ENCODE data around the gene SARDH. TPM values are rescaled to one million over a fixed set of nuclear protein-coding genes. Genes with fewer than 3 reads are reported as not detected.

Gene SARDH
- total RNA-seq, 3 donors from 2014 or later: 0.23 to 2.1 (median 0.46) TPM

DNA sequence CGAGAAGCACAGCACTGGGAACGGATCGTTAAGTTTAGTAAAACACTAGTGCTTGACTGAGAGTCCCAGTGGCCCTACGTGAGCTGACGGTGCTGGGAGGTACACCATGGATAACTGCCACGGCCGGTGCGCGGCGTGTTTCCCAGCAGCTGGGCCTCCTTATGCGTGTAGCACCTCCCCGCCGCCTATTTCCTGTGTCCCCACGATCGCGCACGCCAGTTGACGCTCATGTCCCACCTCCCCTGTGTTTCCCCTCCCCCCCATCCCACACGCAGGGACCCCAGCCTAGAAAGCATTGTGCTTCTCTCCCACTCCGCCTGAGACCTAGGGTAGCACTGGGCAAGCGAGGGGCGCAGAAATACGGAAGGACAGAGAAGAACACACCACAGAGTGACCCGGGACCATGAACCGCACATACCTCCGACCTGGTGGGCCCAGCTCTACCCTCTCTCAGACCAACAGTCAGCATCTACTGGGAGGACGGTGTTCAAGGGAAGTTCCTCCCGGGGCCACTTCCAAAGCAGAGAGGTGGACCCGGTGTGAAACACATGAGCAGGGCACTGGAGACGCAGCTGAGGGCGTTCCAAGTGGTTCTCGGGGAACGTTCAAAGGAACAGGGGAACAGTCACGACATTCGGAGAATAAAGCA lies 56.4 kb downstream of the SARDH start:
- Histone ChIP-seq H3K4me1 (ENCODE audit: low read depth) (peaks cover 2% of the 10 kb centered on the region), H3K36me3 (ENCODE audit: low read depth) (no peaks in the 10 kb centered on the region), H3K4me3 (no peak overlapping the region), H3K9me3 (no peaks in the 10 kb centered on the region)
- intact Hi-C loops (cut with DNase I, micrococcal nuclease): no loop called here
- TF ChIP-seq, protein P1, sequence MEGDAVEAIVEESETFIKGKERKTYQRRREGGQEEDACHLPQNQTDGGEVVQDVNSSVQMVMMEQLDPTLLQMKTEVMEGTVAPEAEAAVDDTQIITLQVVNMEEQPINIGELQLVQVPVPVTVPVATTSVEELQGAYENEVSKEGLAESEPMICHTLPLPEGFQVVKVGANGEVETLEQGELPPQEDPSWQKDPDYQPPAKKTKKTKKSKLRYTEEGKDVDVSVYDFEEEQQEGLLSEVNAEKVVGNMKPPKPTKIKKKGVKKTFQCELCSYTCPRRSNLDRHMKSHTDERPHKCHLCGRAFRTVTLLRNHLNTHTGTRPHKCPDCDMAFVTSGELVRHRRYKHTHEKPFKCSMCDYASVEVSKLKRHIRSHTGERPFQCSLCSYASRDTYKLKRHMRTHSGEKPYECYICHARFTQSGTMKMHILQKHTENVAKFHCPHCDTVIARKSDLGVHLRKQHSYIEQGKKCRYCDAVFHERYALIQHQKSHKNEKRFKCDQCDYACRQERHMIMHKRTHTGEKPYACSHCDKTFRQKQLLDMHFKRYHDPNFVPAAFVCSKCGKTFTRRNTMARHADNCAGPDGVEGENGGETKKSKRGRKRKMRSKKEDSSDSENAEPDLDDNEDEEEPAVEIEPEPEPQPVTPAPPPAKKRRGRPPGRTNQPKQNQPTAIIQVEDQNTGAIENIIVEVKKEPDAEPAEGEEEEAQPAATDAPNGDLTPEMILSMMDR (IDR thresholded peaks at IDR 0.05): no peak
- ATAC-seq (no peak), DNase-seq (peak in 2 of 3 donors; percentile 10 to 40)

DNA sequence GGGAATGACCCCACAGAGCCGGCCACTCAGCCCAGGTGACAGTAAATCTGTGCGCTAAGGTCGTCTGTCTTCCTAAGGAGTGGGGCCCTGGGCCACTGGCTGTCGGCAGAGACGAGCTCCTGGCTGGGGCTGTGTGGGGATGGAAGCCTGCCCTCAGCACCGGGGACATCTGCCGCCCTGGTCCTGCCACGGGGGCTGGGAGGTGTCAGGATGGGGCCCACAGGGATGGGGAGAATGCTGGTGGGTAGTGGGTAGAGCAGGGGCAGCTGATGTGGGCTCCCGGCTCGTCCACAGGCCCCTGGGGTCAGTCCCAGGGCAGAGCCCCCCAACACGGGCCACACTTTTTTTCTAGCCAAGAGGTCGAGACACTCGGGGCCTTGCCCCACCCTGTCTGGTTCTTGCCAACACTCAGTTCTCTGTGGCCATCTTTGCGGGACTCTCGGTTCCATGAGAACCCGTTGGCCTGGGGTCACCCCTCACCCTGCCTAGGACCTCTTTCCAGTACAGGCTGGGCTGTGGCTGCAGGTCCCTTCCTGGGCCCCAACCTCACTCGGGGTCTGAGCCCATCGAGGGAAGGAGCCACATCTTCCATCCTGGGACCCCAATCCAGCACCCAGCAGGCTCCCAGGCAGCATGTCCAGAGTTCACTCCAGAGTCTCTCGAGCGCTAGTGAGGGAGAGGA lies 57.0 kb downstream of the SARDH start:
- Histone ChIP-seq H3K4me1 (ENCODE audit: low read depth) (peaks cover 2% of the 10 kb centered on the region), H3K9me3 (no peaks in the 10 kb centered on the region), H3K4me3 (no peak overlapping the region), H3K36me3 (ENCODE audit: low read depth) (no peaks in the 10 kb centered on the region)
- TF ChIP-seq, protein P1 (IDR thresholded peaks at IDR 0.05): no peak
- DNase-seq (peak in 2 of 3 donors; percentile 5 to 39), ATAC-seq (no peak)
- intact Hi-C loops (cut with DNase I, micrococcal nuclease): no loop called here

- TF ChIP-seq, protein P1 (IDR thresholded peaks at IDR 0.05): no peak
- intact Hi-C loops (cut with DNase I, micrococcal nuclease): no loop called here
- H3K4me3 ChIP-seq: no peak overlapping the region
- DNase-seq: peak in 1 of 3 donors; percentile 33
- H3K9me3 ChIP-seq: no peaks in the 10 kb centered on the region
- ATAC-seq: no peak
- H3K4me1 ChIP-seq (ENCODE audit: low read depth): peaks cover 2% of the 10 kb centered on the region
- no peaks in the 10 kb centered on the region for H3K36me3 ChIP-seq (ENCODE audit: low read depth)
Measured at GRCh38 chr9:133680250-133680975, 57.7 kb downstream of the SARDH start.

- no peak for ATAC-seq
- TF ChIP-seq, protein P1 (IDR thresholded peaks at IDR 0.05): no peak
- peak in 1 of 3 donors; percentile 31 for DNase-seq
- no peak overlapping the region for H3K4me3 ChIP-seq
- H3K36me3 ChIP-seq (ENCODE audit: low read depth): no peaks in the 10 kb centered on the region
- intact Hi-C loops (cut with DNase I, micrococcal nuclease): no loop called here
- H3K4me1 ChIP-seq (ENCODE audit: low read depth): peaks cover 2% of the 10 kb centered on the region
- H3K9me3 ChIP-seq: no peaks in the 10 kb centered on the region
Measured at GRCh38 chr9:133679466-133680061, 58.6 kb downstream of the SARDH start.

- no peak for ATAC-seq
- TF ChIP-seq, protein P1 (IDR thresholded peaks at IDR 0.05): no peak
- intact Hi-C loops (cut with DNase I, micrococcal nuclease): no loop called here
- H3K36me3 ChIP-seq (ENCODE audit: low read depth): no peaks in the 10 kb centered on the region
- no peak overlapping the region for H3K4me3 ChIP-seq
- peaks cover 2% of the 10 kb centered on the region for H3K4me1 ChIP-seq (ENCODE audit: low read depth)
- DNase-seq: peak in 1 of 3 donors; percentile 35
- no peaks in the 10 kb centered on the region for H3K9me3 ChIP-seq
Measured at GRCh38 chr9:133679056-133679455, 59.1 kb downstream of the SARDH start.
